SW 1271 (cell line): ENCODE results near the gene DYNC1I2.
"Not testable (repeated sequence)": the region's sequence is repeated elsewhere in the genome, so short reads cannot be mapped to it uniquely, and the experiment has no call there.

Experiments
- DNase-seq, 2 experiments: peaks; one replicate each; lab custom pipeline; 2025; lab: John Stamatoyannopoulos, UW

DYNC1I2 gene

DNA sequence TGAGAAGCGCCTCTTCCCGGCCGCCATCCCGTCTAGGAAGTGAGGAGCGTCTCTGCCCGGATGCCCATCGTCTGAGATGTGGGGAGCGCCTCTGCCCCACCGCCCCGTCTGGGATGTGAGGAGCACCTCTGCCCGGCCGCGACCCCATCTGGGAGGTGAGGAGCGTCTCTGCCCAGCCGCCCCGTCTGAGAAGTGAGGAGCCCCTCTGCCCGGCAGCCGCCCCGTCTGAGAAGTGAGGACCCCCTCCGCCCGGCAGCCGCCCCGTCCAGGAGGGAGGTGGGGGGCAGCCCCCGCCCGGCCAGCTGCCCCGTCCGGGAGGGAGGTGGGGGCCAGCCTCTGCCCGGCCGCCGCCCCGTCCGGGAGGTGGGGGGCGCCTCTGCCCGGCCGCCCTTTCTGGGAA is 87.3 kb downstream of the DYNC1I2 start:
- not testable (repeated sequence) for DNase-seq

DNA sequence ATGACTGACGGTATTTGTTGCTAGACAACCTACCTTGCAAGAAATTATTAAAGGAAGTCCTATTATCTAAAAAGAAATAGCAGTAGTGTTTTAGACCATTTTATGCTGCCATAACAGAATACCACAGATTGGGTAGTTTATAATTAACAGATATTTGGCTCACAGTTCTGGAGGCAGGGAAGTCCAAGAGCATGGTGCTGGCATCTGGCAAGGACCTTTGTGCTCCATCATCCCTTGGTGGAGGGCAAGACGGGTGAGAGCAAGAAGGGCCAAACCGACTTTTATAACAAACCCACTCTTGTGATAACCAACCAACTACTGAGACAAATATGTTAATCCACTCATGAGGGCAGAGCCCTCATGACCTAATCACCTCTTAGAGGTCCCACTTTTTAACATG is 91.2 kb downstream of the DYNC1I2 start:
- no peak for DNase-seq

DNA sequence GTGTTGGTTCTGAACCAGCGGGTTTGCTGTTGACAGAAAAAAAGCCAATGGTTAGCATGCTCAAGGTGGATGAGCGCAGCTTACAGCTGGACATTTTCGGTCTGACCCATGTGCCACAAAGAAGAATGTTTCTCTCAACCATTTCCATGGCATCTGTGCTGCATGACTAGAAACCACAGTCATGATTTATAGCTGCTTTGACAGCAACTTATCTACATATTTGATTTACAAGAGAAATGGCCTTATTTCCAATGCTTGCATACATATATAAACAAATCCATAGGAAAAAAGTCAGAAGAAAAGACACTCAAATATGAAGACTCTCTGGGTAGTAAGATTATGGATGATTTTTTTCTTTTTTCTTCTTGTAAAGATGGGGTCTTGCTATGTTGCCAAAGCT is 98.2 kb downstream of the DYNC1I2 start:
- DNase-seq = no peak

DNA sequence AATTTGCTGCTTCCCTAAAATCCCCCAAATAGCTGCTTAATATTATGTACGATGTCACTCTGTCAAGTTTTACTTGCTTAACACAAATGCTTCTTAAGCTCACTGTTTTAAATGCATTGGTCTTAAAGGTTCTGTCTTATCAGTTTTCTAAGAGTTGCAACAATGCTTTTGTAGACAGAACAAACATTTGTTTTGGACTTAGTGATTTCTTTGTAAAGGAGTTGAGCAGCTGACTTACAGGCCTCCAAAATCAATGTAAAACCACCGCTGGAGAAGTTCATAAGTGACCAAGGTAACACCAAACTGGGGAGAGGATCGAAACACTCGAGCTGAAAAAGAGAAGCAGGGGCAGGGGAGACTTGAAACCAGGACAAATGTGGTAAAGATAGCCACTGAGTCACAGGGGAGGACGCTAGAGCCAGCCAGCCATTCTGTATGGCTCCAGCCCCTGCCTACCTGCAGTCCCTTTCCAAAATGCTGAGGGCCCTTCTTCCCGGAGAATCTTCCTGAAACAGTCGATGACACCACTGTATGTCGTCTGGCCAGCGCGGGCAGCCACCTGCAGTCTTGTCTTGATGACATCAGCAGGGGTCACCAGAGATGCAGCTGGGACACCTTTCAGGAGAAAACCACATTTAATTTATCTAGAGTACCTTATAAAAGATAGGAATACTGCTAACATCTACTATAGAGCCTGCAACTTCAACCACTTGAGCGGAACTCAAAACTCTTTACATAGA is 100.2 kb downstream of the DYNC1I2 start:
- DNase-seq = no peak

- no peak for DNase-seq
These were observed 101.2 kb downstream of the DYNC1I2 start for GRCh38 chr2:171788316-171788993.

DNA sequence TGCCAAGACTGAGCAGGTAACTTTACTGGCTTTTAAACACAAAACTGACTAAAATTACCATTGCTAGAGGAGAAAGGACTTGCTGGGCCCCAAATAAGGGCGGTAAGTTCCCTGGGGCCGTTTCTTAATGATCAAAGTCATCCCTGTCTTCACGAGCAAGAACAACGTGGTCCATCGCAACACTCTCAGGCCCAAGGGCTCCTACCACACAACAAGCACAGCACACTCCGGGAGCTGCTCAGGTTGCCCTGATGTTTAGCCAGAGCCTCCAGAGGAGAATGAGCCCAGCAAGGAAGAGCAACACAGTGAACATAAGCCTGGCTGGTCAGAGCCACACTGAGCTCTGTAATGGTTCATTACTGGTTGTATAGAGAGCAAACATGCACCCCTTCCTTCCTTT is 102.7 kb downstream of the DYNC1I2 start:
- DNase-seq = no peak

- DNase-seq = no peak
These were observed 104.1 kb downstream of the DYNC1I2 start for GRCh38 chr2:171791361-171791760.

DNA sequence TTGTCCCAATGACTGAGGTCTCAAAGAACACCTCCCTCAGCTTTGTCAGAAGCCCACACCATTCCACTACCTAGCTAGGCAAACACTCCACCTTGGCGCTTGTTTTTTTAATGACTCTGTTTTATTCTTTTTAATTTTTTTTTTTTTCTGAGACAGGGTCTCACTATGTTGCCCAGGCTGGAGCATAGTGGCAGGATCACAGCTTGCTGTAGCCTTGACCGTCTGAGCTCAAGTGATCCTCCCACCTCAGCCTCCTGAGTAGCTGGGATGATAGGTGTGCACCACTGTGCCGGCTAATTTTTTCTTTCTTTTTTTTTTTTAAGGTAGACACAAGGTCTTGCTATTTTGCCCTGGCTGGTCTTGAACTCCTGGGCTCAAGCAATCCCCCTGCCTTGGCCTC is 104.9 kb downstream of the DYNC1I2 start:
- DNase-seq = no peak

- DNase-seq = no peak
These were observed 105.8 kb downstream of the DYNC1I2 start for GRCh38 chr2:171792886-171793580.

DNA sequence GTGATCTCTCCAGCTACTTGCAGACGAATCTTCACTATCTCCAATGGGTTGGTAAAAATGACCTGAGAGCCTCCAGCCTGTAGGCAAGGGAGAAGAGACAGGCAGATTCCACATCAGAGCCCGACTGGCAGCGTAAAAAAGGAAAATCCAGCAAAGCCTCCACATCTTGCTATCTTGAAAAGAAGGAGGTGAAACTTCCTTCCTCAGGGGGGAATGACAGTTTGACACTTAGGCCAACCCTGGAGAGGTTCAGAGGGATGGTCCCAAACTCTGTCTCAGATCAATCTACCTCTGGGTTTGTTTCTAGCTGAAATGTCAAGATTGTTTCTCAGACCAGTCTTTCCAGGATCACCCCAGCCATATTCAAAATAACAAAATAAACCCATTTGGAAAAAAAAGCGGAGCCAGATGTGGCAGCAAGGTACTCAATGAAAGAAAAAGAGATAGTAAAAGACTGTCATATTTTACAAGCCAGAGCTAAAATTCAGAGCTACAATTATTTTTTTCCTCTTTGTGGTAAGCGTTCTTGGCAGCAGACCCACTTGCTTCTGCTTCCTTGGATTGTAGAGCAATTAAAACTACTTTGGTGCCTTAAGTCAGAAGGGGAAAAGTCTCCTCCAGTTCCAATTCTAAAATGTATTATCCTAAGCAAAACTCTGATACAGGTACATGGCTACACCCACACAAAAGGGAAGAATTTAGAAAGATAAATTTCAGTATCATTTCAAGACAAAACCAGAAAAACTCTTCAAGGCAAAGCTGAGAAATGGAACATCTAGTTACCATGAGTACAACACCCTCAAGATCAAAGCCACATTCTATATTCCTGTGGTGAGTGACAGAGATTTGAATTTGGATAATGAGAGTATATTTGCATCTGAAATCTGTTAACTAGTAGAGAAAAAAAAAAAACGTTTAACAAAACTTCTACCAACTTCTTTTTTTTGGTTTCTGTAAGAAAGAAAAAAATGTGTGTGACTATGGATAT is 106.7 kb downstream of the DYNC1I2 start:
- no peak for DNase-seq

DNA sequence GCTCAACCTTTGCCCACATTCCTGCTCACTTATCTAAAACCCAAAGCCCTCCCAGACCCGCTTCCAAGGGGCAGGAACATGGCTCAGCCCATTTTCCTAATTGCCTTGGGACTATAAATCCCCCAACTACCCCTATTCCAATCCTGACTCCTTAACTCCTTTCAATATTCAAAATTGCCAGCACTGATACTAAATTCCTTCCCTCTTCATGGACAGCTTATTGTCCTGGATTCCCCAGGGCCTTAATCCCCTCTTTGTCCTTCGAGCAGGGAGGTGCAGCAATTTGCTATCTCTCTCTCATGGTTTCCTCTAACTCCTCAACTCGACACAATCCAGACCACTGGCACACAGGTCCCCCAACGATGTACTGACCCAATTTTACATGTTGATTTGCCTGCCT is 107.6 kb downstream of the DYNC1I2 start:
- no peak for DNase-seq
